SJCRH30 (cell line): ENCODE data around the gene SYNPO. TPM values are rescaled to one million over a fixed set of nuclear protein-coding genes. Genes with fewer than 3 reads are reported as not detected.

Source experiments
- DNase-seq, 2 experiments: peaks; one replicate each; pipeline ENCODE4 v3.0.0-alpha.2; 2015 to 2020
- H3K27ac ChIP-seq: fragments of 250-450 bp; sonication (Bioruptor Pico); 2 replicates; pipeline ENCODE4 v1.5.1; 2020; ENCODE audit warnings: mild to moderate bottlenecking, moderate library complexity
- H3K27me3 ChIP-seq: fragments of 250-450 bp; sonication (Bioruptor Pico); 2 replicates; pipeline ENCODE4 v1.5.1; 2020; ENCODE audit warnings: mild to moderate bottlenecking, moderate library complexity
- H3K36me3 ChIP-seq: fragments of 250-450 bp; sonication (Bioruptor Pico); 2 replicates; pipeline ENCODE4 v1.5.1; 2020; ENCODE audit warnings: mild to moderate bottlenecking, moderate library complexity
- H3K4me1 ChIP-seq: fragments of 250-450 bp; sonication (Bioruptor Pico); 2 replicates; pipeline ENCODE4 v1.5.1; 2020; ENCODE audit warnings: mild to moderate bottlenecking, moderate library complexity
- H3K4me3 ChIP-seq: fragments of 250-450 bp; sonication (Bioruptor Pico); 2 replicates; pipeline ENCODE4 v1.5.1; 2020; ENCODE audit warnings: mild to moderate bottlenecking, moderate library complexity
- H3K9me3 ChIP-seq: fragments of 250-450 bp; sonication (Bioruptor Pico); replicated peaks from 2 replicates; pipeline ENCODE4 v1.5.1; 2020; ENCODE audit warnings: mild to moderate bottlenecking, moderate library complexity
- total RNA-seq: library from RNA; depleted of rRNA; stranded (reverse); fragments of >200 nt; shearing (Covaris generic); gene quantifications from 2 replicates; pipeline ENCODE4 v1.2.3, GENCODE V29; 2014

Gene SYNPO
- total RNA-seq, 1 experiment from 2014 or later: 2.3 TPM

GRCh38 chr5:150625831-150626746 lies 14.4 kb upstream of the SYNPO start:
- Histone ChIP-seq H3K36me3 (no peaks in the 10 kb centered on the region), H3K4me1 (peaks cover 31% of the 10 kb centered on the region), H3K27ac (no peak overlapping the region), H3K9me3 (no peaks in the 10 kb centered on the region), H3K27me3 (no peaks in the 10 kb centered on the region), H3K4me3 (no peak overlapping the region)
- DNase-seq: no peak

GRCh38 chr5:150626853-150627276 lies 13.6 kb upstream of the SYNPO start:
- H3K27me3 ChIP-seq: no peaks in the 10 kb centered on the region
- H3K4me1 ChIP-seq: peaks cover 31% of the 10 kb centered on the region
- no peak overlapping the region for H3K27ac ChIP-seq
- H3K36me3 ChIP-seq: no peaks in the 10 kb centered on the region
- H3K9me3 ChIP-seq: no peaks in the 10 kb centered on the region
- no peak for DNase-seq
- H3K4me3 ChIP-seq: no peak overlapping the region

GRCh38 chr5:150627731-150628545 lies 12.5 kb upstream of the SYNPO start:
- Histone ChIP-seq H3K27me3 (no peaks in the 10 kb centered on the region), H3K9me3 (no peaks in the 10 kb centered on the region), H3K4me1 (peaks cover 39% of the 10 kb centered on the region), H3K27ac (no peak overlapping the region), H3K4me3 (no peak overlapping the region), H3K36me3 (no peaks in the 10 kb centered on the region)
- no peak for DNase-seq

- Histone ChIP-seq H3K36me3 (no peaks in the 10 kb centered on the region), H3K4me1 (peaks cover 32% of the 10 kb centered on the region)
These were observed 11.4 kb upstream of the SYNPO start for GRCh38 chr5:150628936-150629485.

GRCh38 chr5:150630016-150630415 lies 10.4 kb upstream of the SYNPO start:
- no peaks in the 10 kb centered on the region for H3K27me3 ChIP-seq
- DNase-seq: no peak
- H3K4me3 ChIP-seq: no peak overlapping the region
- H3K4me1 ChIP-seq: peaks cover 27% of the 10 kb centered on the region
- no peaks in the 10 kb centered on the region for H3K9me3 ChIP-seq
- no peaks in the 10 kb centered on the region for H3K36me3 ChIP-seq
- H3K27ac ChIP-seq: no peak overlapping the region

More at GRCh38 chr5:150628936-150629485, 11.4 kb upstream of the SYNPO start:
- no peak overlapping the region for H3K27ac ChIP-seq
- DNase-seq: no peak
- no peaks in the 10 kb centered on the region for H3K27me3 ChIP-seq
- H3K4me3 ChIP-seq: no peak overlapping the region
- H3K9me3 ChIP-seq: no peaks in the 10 kb centered on the region

GRCh38 chr5:150630461-150631325 lies 9.8 kb upstream of the SYNPO start:
- Histone ChIP-seq H3K4me1 (peaks cover 20% of the 10 kb centered on the region), H3K27me3 (no peaks in the 10 kb centered on the region), H3K4me3 (no peak overlapping the region), H3K9me3 (no peaks in the 10 kb centered on the region), H3K36me3 (no peaks in the 10 kb centered on the region), H3K27ac (no peak overlapping the region)
- no peak for DNase-seq

- Histone ChIP-seq H3K36me3 (no peaks in the 10 kb centered on the region), H3K4me1 (peaks cover 16% of the 10 kb centered on the region), H3K27me3 (no peaks in the 10 kb centered on the region), H3K27ac (no peak overlapping the region), H3K9me3 (no peaks in the 10 kb centered on the region), H3K4me3 (no peak overlapping the region)
- no peak for DNase-seq
These were observed 9.1 kb upstream of the SYNPO start for GRCh38 chr5:150631326-150631701.

GRCh38 chr5:150632305-150633160 lies 7.9 kb upstream of the SYNPO start:
- H3K36me3 ChIP-seq: no peaks in the 10 kb centered on the region
- no peak for DNase-seq
- H3K9me3 ChIP-seq: no peaks in the 10 kb centered on the region
- no peak overlapping the region for H3K4me3 ChIP-seq
- H3K27me3 ChIP-seq: no peaks in the 10 kb centered on the region
- H3K4me1 ChIP-seq: peaks cover 23% of the 10 kb centered on the region
- no peak overlapping the region for H3K27ac ChIP-seq

- H3K4me1 ChIP-seq: peaks cover 28% of the 10 kb centered on the region
- H3K27ac ChIP-seq: no peak overlapping the region
- H3K27me3 ChIP-seq: no peaks in the 10 kb centered on the region
These were observed 7.0 kb upstream of the SYNPO start for GRCh38 chr5:150633429-150633828.

GRCh38 chr5:150636391-150637244 lies 3.8 kb upstream of the SYNPO start:
- Histone ChIP-seq H3K4me3 (no peak overlapping the region), H3K27ac (peak overlapping the region; percentile 25; the same call in 1 of the 2 replicates), H3K9me3 (no peaks in the 10 kb centered on the region), H3K4me1 (peaks cover 53% of the 10 kb centered on the region), H3K27me3 (no peaks in the 10 kb centered on the region), H3K36me3 (no peaks in the 10 kb centered on the region)
- peak; percentile 55 to 64 for DNase-seq

More at GRCh38 chr5:150633429-150633828, 7.0 kb upstream of the SYNPO start:
- no peaks in the 10 kb centered on the region for H3K9me3 ChIP-seq
- no peaks in the 10 kb centered on the region for H3K36me3 ChIP-seq
- DNase-seq: no peak
- no peak overlapping the region for H3K4me3 ChIP-seq

- H3K36me3 ChIP-seq: no peaks in the 10 kb centered on the region
- H3K27ac ChIP-seq: peak overlapping the region; percentile 25
- no peak overlapping the region for H3K4me3 ChIP-seq
- H3K27me3 ChIP-seq: no peaks in the 10 kb centered on the region
- no peaks in the 10 kb centered on the region for H3K9me3 ChIP-seq
- peaks cover 58% of the 10 kb centered on the region for H3K4me1 ChIP-seq
- DNase-seq: peak; percentile 94 to 97
These were observed 3.0 kb upstream of the SYNPO start for GRCh38 chr5:150637245-150638052.

GRCh38 chr5:150638053-150638444 lies 2.4 kb upstream of the SYNPO start:
- H3K4me3 ChIP-seq: no peak overlapping the region
- H3K27me3 ChIP-seq: no peaks in the 10 kb centered on the region
- H3K36me3 ChIP-seq: no peaks in the 10 kb centered on the region
- peaks cover 58% of the 10 kb centered on the region for H3K4me1 ChIP-seq
- H3K27ac ChIP-seq: peak overlapping the region; percentile 25
- DNase-seq: no peak
- H3K9me3 ChIP-seq: no peaks in the 10 kb centered on the region
